Measurements from ENCODE around the gene ABHD10.
"Not testable (repeated sequence)": the region's sequence is repeated elsewhere in the genome, so short reads cannot be mapped to it uniquely, and the experiment has no call there.

ABHD10 gene

GRCh38 chr3:112034436-112034835 is 55.6 kb downstream of the ABHD10 start, which contains the start of gene TMPRSS7:
TSS of gene TMPRSS7 (plus strand) at chr3:112034736. CDS start at chr3:112034846, 110 bp downstream.
- DNase-seq (ENCODE audit: low spot score), result no peak

DNA sequence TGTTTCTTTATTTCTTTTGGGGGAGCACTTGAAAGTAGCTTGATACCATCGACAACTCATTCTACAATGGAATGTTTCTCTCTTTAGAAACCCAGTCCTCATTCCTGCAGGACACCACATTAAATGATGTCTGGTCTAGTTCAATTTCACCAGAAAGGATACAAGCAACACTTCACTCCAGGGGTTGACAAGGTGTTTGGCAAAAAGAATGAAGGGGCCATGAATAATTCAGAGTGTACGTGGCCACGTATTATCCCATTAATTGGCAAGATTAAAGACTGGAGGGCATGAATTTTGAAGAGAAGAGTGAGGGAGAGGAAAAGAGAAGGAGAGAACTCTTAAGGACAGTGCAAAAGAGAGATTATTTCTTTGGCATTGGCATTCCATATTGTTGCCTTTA is 56.4 kb downstream of the ABHD10 start:
- no peak for DNase-seq (ENCODE audit: low spot score)

DNA sequence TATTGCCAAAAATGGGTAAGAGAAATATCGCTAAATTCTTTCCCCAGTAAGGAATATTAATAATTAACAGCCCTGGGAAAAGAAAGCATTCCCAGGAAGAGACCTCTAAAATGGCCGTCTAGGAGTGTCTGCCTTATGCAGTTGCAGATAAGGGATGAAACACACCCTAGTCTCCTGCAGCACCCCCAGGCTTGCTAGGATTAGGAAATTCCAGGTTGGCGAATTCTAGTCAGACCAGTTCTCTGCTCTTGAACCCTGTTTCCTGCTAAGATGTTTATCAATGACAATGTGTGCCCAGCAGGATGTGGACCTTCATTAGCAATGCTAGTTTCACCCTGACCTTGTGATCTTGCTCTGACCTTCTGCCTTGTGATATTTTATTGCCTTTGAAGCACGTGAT is 58.4 kb downstream of the ABHD10 start:
- not testable (repeated sequence) for DNase-seq (ENCODE audit: low spot score)

DNA sequence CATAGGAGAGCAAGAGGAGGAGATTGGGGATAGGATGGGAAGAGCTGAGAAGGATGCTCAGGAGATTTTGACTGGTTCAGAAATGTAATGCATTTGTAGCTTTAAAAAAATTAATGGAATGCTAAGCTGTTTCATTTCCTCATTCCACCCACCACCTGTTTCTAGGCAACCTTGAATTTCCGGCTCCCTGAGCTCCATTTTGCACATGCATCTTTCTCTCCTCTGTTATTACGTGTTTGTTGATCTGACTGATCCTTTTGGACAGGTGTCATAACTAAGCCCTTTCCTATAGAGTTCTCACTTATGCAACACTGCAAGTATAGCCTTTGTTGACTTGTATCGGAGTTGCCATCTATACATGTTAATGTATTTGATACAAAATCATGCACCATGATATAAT is 60.0 kb downstream of the ABHD10 start:
- no peak for DNase-seq (ENCODE audit: low spot score)

- DNase-seq (ENCODE audit: low spot score), result no peak
These were observed 62.5 kb downstream of the ABHD10 start for GRCh38 chr3:112041321-112041720.

GRCh38 chr3:112042842-112043280 is 64.0 kb downstream of the ABHD10 start:
- no peak for DNase-seq (ENCODE audit: low spot score)

Measured in CD4-positive, alpha-beta T cell treated with Interleukin-15 for 4 hours (primary cell).